SK-N-SH treated with all-trans-retinoic acid at 6 μM for 48 hours (cell line): ENCODE measurements around the gene DDOST.

Experiments
- ARNTL ChIP-seq: fragments of 450-650 bp; formaldehyde crosslinking; IDR thresholded peaks from 2 replicates; pipeline ENCODE4 v1.5.0; 2020; ENCODE audit warnings: low read depth, mild to moderate bottlenecking, moderate library complexity, borderline replicate concordance
- CSDC2 ChIP-seq: fragments of 250-450 bp; sonication (Bioruptor Pico); IDR thresholded peaks from 2 replicates; pipeline ENCODE4 v1.5.0; 2020; ENCODE audit warnings: mild to moderate bottlenecking, moderate library complexity
- ISL1 ChIP-seq: fragments of 250-450 bp; sonication (Bioruptor Pico); IDR thresholded peaks from 2 replicates; pipeline ENCODE4 v2.1.2; 2022; ENCODE audit warnings: mild to moderate bottlenecking, moderate library complexity
- OSR1 ChIP-seq: fragments of 250-450 bp; sonication (Bioruptor Pico); IDR thresholded peaks from 2 replicates; pipeline ENCODE4 v1.8.0; 2022; ENCODE audit warnings: moderate library complexity, mild to moderate bottlenecking, inconsistent platforms
- RARB ChIP-seq: fragments of 250-450 bp; sonication (Bioruptor Pico); IDR thresholded peaks from 2 replicates; pipeline ENCODE4 v1.8.0; 2021; ENCODE audit warnings: mild to moderate bottlenecking, moderate library complexity
- SNAI2 ChIP-seq: fragments of 250-450 bp; sonication (Bioruptor Pico); IDR thresholded peaks from 2 replicates; pipeline ENCODE4 v1.5.0; 2020; ENCODE audit warnings: mild to moderate bottlenecking, moderate library complexity
- ZFP3 ChIP-seq: fragments of 250-450 bp; sonication (Bioruptor Pico); IDR thresholded peaks from 2 replicates; pipeline ENCODE4 v1.5.0; 2020; ENCODE audit warnings: mild to moderate bottlenecking, moderate library complexity
- ZFP30 ChIP-seq: fragments of 450-650 bp; formaldehyde crosslinking; IDR thresholded peaks from 2 replicates; pipeline ENCODE4 v1.5.0; 2022; ENCODE audit warnings: mild to moderate bottlenecking, moderate library complexity
- TF ChIP-seq, protein P1 (sequence below): fragments of 250-450 bp; sonication (Bioruptor Pico); IDR thresholded peaks from 2 replicates; pipeline ENCODE4 v1.8.0; 2020; ENCODE audit warnings: mild to moderate bottlenecking, moderate library complexity, borderline replicate concordance

DNA sequence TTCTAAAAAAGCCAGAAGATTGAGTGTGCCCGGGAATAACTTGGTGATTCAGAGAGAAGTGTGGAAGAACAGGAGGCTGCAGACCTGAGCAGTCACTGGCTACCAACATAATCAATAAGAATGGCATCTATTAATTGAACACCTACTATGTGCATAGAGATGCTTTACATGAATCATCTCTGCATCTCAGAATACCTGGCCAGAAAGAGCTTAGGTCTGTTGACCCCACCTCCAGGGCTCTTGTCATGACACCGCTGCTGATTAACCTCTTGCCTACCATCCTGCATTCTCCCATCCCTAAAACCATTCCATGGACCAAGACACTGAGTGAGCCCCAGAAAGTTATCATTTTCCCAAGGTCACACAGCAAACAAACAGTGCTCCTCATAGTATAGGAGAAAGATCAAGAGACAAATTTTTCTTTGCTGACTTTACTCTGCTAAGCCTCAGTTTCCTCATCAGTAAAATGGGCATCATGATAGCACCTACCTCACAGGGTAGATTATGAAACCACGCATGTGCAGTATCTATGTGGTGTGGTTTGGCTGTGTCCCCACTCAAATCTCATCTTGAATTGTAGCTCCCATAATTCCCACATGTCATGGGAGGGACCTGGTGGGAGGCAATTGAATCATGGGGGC is 44.2 kb downstream of the DDOST start:
- TF ChIP-seq CSDC2 (CRISPR knock-in tag) (no peak), ISL1 (no peak), ZFP3 (CRISPR knock-in tag) (no peak), RARB (CRISPR knock-in tag) (no peak), ZFP30 (CRISPR knock-in tag) (no peak), SNAI2 (CRISPR knock-in tag) (no peak), ARNTL (no peak), OSR1 (no peak)
- TF ChIP-seq, protein P1, sequence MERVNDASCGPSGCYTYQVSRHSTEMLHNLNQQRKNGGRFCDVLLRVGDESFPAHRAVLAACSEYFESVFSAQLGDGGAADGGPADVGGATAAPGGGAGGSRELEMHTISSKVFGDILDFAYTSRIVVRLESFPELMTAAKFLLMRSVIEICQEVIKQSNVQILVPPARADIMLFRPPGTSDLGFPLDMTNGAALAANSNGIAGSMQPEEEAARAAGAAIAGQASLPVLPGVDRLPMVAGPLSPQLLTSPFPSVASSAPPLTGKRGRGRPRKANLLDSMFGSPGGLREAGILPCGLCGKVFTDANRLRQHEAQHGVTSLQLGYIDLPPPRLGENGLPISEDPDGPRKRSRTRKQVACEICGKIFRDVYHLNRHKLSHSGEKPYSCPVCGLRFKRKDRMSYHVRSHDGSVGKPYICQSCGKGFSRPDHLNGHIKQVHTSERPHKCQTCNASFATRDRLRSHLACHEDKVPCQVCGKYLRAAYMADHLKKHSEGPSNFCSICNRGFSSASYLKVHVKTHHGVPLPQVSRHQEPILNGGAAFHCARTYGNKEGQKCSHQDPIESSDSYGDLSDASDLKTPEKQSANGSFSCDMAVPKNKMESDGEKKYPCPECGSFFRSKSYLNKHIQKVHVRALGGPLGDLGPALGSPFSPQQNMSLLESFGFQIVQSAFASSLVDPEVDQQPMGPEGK (CRISPR knock-in tag): no peak
